AG10803 (cell line): ENCODE data around the gene BCAS3.

Source experiments
- DNase-seq: peaks from one replicate; pipeline ENCODE4 v3.0.0; 2010; ENCODE audit warnings: low read depth
- H3K4me3 ChIP-seq: 2 replicates; pipeline ENCODE4 v1.5.1; 2011; ENCODE audit warnings: mild to moderate bottlenecking, low read length, control low read depth
- TF ChIP-seq, protein P1 (sequence below): conservative IDR thresholded peaks from 2 replicates; pipeline ENCODE4 v1.5.1; 2011; ENCODE audit warnings: mild to moderate bottlenecking, low read length, control low read depth, inconsistent platforms

The BCAS3 gene

DNA sequence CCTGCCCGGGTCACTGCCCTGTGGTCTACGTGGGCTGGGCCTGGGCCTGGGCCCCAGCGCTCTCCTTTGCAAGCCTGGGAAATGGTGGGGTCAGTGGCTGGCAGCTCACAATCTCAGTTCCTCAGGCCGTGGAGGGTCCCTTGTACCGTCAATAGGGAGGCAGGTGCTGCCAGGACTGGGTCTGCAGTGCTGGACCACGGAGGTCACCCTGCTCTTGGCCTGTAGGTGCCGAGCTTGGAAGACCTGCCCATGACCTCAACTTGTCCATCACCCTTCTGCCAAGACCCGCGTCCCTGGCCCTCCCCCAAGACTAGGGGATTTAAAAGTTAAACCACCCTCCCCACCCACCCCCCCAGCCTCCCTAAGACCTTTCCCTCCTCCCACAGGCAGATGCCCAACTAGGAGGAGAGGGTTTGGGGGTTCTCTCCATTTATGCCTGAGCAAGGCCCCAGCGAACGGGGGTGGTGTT is 724.5 kb downstream of the BCAS3 start:
- no peak overlapping the region for H3K4me3 ChIP-seq
- no peak for DNase-seq
- TF ChIP-seq, protein P1, sequence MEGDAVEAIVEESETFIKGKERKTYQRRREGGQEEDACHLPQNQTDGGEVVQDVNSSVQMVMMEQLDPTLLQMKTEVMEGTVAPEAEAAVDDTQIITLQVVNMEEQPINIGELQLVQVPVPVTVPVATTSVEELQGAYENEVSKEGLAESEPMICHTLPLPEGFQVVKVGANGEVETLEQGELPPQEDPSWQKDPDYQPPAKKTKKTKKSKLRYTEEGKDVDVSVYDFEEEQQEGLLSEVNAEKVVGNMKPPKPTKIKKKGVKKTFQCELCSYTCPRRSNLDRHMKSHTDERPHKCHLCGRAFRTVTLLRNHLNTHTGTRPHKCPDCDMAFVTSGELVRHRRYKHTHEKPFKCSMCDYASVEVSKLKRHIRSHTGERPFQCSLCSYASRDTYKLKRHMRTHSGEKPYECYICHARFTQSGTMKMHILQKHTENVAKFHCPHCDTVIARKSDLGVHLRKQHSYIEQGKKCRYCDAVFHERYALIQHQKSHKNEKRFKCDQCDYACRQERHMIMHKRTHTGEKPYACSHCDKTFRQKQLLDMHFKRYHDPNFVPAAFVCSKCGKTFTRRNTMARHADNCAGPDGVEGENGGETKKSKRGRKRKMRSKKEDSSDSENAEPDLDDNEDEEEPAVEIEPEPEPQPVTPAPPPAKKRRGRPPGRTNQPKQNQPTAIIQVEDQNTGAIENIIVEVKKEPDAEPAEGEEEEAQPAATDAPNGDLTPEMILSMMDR: no peak

DNA sequence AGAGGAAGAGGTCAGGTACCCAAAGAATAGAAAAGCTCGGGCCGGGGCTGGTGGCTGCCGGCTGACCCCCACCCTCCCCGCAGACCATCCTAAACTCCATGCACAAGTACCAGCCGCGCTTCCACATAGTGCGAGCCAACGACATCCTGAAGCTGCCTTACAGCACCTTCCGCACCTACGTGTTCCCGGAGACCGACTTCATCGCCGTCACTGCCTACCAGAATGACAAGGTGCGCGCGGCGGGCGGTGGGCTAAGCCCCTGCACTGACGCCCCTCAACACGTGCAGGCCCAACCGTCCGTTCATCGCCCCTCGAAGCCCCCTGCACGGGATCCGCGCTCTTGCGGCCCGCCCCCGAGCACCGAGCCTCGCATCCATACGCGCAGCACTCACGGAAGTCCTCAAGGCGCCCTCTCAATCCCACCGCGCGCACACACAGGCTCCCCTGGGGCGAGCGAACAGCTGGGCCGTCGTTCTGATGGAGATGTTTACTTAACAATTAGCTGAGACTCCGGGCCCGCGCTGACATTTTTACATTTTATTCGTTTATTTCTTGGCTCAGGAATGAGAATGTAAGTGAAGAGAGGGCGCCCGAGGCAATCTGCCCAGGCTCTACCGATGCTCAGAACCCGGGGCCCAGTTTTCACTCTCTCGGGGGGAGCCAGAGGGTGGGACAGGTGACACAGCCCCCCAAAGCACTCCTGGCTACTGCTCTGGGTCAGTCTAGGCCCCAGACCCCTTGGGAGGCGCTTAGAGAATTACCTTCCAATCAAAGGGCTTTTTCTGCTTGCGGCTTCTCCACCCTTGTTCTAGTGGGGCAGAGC is 725.5 kb downstream of the BCAS3 start:
- no peak for DNase-seq
- TF ChIP-seq, protein P1: no peak
- no peak overlapping the region for H3K4me3 ChIP-seq

GRCh38 chr17:61403801-61404662 is 726.4 kb downstream of the BCAS3 start:
- TF ChIP-seq, protein P1: no peak
- no peak for DNase-seq
- H3K4me3 ChIP-seq: no peak overlapping the region

DNA sequence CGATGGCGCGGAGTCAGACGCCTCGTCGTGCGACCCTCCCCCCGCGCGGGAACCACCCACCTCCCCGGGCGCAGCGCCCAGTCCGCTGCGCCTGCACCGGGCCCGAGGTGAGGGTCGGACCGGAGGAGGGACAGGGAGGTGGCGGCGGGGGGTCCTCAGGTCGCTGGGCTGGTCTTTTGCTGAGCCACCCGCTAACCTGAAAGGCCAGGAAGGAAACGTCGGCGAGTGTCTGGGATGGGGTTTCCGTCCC is 726.9 kb downstream of the BCAS3 start:
- no peak for DNase-seq
- TF ChIP-seq, protein P1: no peak
- H3K4me3 ChIP-seq: no peak overlapping the region

DNA sequence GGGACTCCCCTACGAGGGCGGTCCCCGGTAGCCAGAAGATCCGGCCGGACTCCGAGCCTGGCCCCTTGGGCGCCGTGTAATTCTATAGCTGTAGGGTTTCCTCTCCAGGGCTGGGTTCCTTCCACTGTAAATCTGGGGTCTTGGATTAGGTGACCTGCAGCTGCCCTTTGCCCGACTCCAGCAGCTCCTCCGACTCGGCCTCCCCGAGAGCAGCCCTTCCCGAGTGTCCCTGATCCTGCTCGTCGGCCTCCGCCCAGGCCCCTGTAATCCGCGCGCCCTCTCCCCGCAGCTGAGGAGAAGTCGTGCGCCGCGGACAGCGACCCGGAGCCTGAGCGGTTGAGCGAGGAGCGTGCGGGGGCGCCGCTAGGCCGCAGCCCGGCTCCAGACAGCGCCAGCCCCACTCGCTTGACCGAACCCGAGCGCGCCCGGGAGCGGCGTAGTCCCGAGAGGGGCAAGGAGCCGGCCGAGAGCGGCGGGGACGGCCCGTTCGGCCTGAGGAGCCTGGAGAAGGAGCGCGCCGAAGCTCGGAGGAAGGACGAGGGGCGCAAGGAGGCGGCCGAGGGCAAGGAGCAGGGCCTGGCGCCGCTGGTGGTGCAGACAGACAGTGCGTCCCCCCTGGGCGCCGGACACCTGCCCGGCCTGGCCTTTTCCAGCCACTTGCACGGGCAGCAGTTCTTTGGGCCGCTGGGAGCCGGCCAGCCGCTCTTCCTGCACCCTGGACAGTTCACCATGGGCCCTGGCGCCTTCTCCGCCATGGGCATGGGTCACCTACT is 727.4 kb downstream of the BCAS3 start:
- DNase-seq: no peak
- H3K4me3 ChIP-seq: no peak overlapping the region
- TF ChIP-seq, protein P1: no peak

DNA sequence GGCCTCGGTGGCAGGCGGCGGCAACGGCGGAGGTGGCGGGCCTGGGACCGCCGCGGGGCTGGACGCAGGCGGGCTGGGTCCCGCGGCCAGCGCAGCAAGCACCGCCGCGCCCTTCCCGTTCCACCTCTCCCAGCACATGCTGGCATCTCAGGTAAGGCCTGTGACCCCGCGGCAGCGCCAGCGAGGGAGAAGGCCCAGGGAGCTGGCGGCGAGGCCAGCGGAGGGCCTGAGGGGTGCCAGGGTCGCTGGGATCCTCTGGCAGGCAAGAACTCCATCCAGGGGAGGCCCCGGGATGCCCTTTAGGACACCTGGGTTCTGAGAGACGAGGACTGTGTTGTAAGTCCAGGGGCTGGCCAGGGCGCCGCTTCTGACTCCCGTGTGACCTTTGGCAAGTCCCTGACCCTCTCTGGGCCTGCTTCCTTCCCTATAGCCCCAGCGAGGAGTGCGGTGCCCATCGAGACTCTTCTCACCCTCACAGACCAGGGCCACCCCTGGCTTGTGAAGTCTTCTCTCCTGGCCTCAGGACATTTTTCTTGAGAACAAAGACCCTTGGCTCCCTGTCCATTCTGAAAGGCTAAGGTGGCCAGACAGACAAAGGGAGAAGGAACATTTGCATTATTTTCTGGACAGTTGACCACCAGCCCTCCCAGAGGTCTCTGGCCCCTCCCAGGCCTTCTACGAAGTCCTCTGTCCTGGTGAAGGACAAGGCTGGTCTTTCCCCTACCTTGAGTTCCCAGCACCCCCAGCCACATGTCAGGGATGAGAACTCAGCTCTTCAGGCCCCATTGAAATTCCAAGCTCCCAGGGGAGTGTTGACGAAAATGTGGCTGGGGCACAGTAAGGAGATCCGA is 728.3 kb downstream of the BCAS3 start:
- DNase-seq: no peak
- TF ChIP-seq, protein P1: no peak
- H3K4me3 ChIP-seq: no peak overlapping the region
